ENCODE data around the gene TIAL1.
"Not testable (repeated sequence)": the region's sequence is repeated elsewhere in the genome, so short reads cannot be mapped to it uniquely, and the experiment has no call there.

TIAL1 gene

GRCh38 chr10:119634219-119634544, 37.4 kb upstream of the TIAL1 start:
- Histone ChIP-seq H3K36me3 (ENCODE audit: control insufficient read depth in 2 of 2, insufficient read depth in 2 of 2, low read length in 2 of 2) (no peaks in the 10 kb centered on the region), H3K27ac (ENCODE audit: low read depth in 2 of 2, low read length in 2 of 2) (no peak overlapping the region), H3K4me1 (ENCODE audit: control insufficient read depth in 2 of 2, insufficient read depth in 2 of 2, low read length in 2 of 2) (no peaks in the 10 kb centered on the region), H3K27me3 (ENCODE audit: control insufficient read depth in 2 of 2, insufficient read depth in 2 of 2, low read length in 2 of 2) (no peaks in the 10 kb centered on the region), H3K4me3 (ENCODE audit: low read length in 2 of 2) (no peak overlapping the region), H3K9ac (ENCODE audit: low read depth in 1 of 2, low read length in 2 of 2) (no peak overlapping the region), H3K9me3 (ENCODE audit: control insufficient read depth in 2 of 2, low read length in 2 of 2) (no peaks in the 10 kb centered on the region)

GRCh38 chr10:119633538-119634218, 36.9 kb upstream of the TIAL1 start:
- Histone ChIP-seq H3K4me1 (ENCODE audit: control insufficient read depth in 2 of 2, insufficient read depth in 2 of 2, low read length in 2 of 2) (no peaks in the 10 kb centered on the region), H3K27ac (ENCODE audit: low read depth in 2 of 2, low read length in 2 of 2) (no peak overlapping the region), H3K9ac (ENCODE audit: low read depth in 1 of 2, low read length in 2 of 2) (no peak overlapping the region), H3K27me3 (ENCODE audit: control insufficient read depth in 2 of 2, insufficient read depth in 2 of 2, low read length in 2 of 2) (no peaks in the 10 kb centered on the region), H3K36me3 (ENCODE audit: control insufficient read depth in 2 of 2, insufficient read depth in 2 of 2, low read length in 2 of 2) (no peaks in the 10 kb centered on the region), H3K9me3 (ENCODE audit: control insufficient read depth in 2 of 2, low read length in 2 of 2) (no peaks in the 10 kb centered on the region), H3K4me3 (ENCODE audit: low read length in 2 of 2) (no peak overlapping the region)

- no peak overlapping the region for H3K27ac ChIP-seq (ENCODE audit: low read depth in 2 of 2, low read length in 2 of 2)
- H3K36me3 ChIP-seq (ENCODE audit: control insufficient read depth in 2 of 2, insufficient read depth in 2 of 2, low read length in 2 of 2): no peaks in the 10 kb centered on the region
- H3K4me3 ChIP-seq (ENCODE audit: low read length in 2 of 2): no peak overlapping the region
- no peaks in the 10 kb centered on the region for H3K4me1 ChIP-seq (ENCODE audit: control insufficient read depth in 2 of 2, insufficient read depth in 2 of 2, low read length in 2 of 2)
- H3K9me3 ChIP-seq (ENCODE audit: control insufficient read depth in 2 of 2, low read length in 2 of 2): no peaks in the 10 kb centered on the region
- H3K9ac ChIP-seq (ENCODE audit: low read depth in 1 of 2, low read length in 2 of 2): no peak overlapping the region
- H3K27me3 ChIP-seq (ENCODE audit: control insufficient read depth in 2 of 2, insufficient read depth in 2 of 2, low read length in 2 of 2): no peaks in the 10 kb centered on the region
Measured at GRCh38 chr10:119630300-119630699, 33.5 kb upstream of the TIAL1 start.

- no peaks in the 10 kb centered on the region for H3K36me3 ChIP-seq (ENCODE audit: control insufficient read depth in 2 of 2, insufficient read depth in 2 of 2, low read length in 2 of 2)
- H3K27me3 ChIP-seq (ENCODE audit: control insufficient read depth in 2 of 2, insufficient read depth in 2 of 2, low read length in 2 of 2): no peaks in the 10 kb centered on the region
- no peaks in the 10 kb centered on the region for H3K9me3 ChIP-seq (ENCODE audit: control insufficient read depth in 2 of 2, low read length in 2 of 2)
- H3K27ac ChIP-seq (ENCODE audit: low read depth in 2 of 2, low read length in 2 of 2): no peak overlapping the region
- H3K4me3 ChIP-seq (ENCODE audit: low read length in 2 of 2): no peak overlapping the region
- H3K4me1 ChIP-seq (ENCODE audit: control insufficient read depth in 2 of 2, insufficient read depth in 2 of 2, low read length in 2 of 2): no peaks in the 10 kb centered on the region
- no peak overlapping the region for H3K9ac ChIP-seq (ENCODE audit: low read depth in 1 of 2, low read length in 2 of 2)
Measured at GRCh38 chr10:119625570-119626280, 29.0 kb upstream of the TIAL1 start.

- H3K4me3 ChIP-seq (ENCODE audit: low read length in 2 of 2): no peak overlapping the region
- H3K9me3 ChIP-seq (ENCODE audit: control insufficient read depth in 2 of 2, low read length in 2 of 2): no peaks in the 10 kb centered on the region
- no peaks in the 10 kb centered on the region for H3K27me3 ChIP-seq (ENCODE audit: control insufficient read depth in 2 of 2, insufficient read depth in 2 of 2, low read length in 2 of 2)
- H3K9ac ChIP-seq (ENCODE audit: low read depth in 1 of 2, low read length in 2 of 2): no peak overlapping the region
- peaks cover 0 to 5% of the 10 kb centered on the region in 2 donors for H3K4me1 ChIP-seq (ENCODE audit: control insufficient read depth in 2 of 2, insufficient read depth in 2 of 2, low read length in 2 of 2)
- H3K36me3 ChIP-seq (ENCODE audit: control insufficient read depth in 2 of 2, insufficient read depth in 2 of 2, low read length in 2 of 2): no peaks in the 10 kb centered on the region
- H3K27ac ChIP-seq (ENCODE audit: low read depth in 2 of 2, low read length in 2 of 2): no peak overlapping the region
Measured at GRCh38 chr10:119621078-119621384, 24.3 kb upstream of the TIAL1 start.

- H3K27ac ChIP-seq (ENCODE audit: low read depth in 2 of 2, low read length in 2 of 2): no peak overlapping the region
- H3K27me3 ChIP-seq (ENCODE audit: control insufficient read depth in 2 of 2, insufficient read depth in 2 of 2, low read length in 2 of 2): no peaks in the 10 kb centered on the region
- H3K4me3 ChIP-seq (ENCODE audit: low read length in 2 of 2): no peak overlapping the region
Measured at GRCh38 chr10:119620241-119621077, 23.7 kb upstream of the TIAL1 start.

GRCh38 chr10:119619811-119620210, 23.0 kb upstream of the TIAL1 start:
- not testable (repeated sequence) for H3K27me3 ChIP-seq (ENCODE audit: control insufficient read depth in 2 of 2, insufficient read depth in 2 of 2, low read length in 2 of 2); H3K4me3 ChIP-seq (ENCODE audit: low read length in 2 of 2); H3K9ac ChIP-seq (ENCODE audit: low read depth in 1 of 2, low read length in 2 of 2); H3K9me3 ChIP-seq (ENCODE audit: control insufficient read depth in 2 of 2, low read length in 2 of 2); H3K4me1 ChIP-seq (ENCODE audit: control insufficient read depth in 2 of 2, insufficient read depth in 2 of 2, low read length in 2 of 2); H3K36me3 ChIP-seq (ENCODE audit: control insufficient read depth in 2 of 2, insufficient read depth in 2 of 2, low read length in 2 of 2); H3K27ac ChIP-seq (ENCODE audit: low read depth in 2 of 2, low read length in 2 of 2)

More at GRCh38 chr10:119620241-119621077, 23.7 kb upstream of the TIAL1 start:
- Histone ChIP-seq H3K36me3 (ENCODE audit: control insufficient read depth in 2 of 2, insufficient read depth in 2 of 2, low read length in 2 of 2) (no peaks in the 10 kb centered on the region), H3K9ac (ENCODE audit: low read depth in 1 of 2, low read length in 2 of 2) (no peak overlapping the region), H3K9me3 (ENCODE audit: control insufficient read depth in 2 of 2, low read length in 2 of 2) (no peaks in the 10 kb centered on the region), H3K4me1 (ENCODE audit: control insufficient read depth in 2 of 2, insufficient read depth in 2 of 2, low read length in 2 of 2) (peaks cover 0 to 5% of the 10 kb centered on the region in 2 donors)

- Histone ChIP-seq H3K36me3 (ENCODE audit: control insufficient read depth in 2 of 2, insufficient read depth in 2 of 2, low read length in 2 of 2) (no peaks in the 10 kb centered on the region), H3K4me3 (ENCODE audit: low read length in 2 of 2) (no peak overlapping the region), H3K27ac (ENCODE audit: low read depth in 2 of 2, low read length in 2 of 2) (no peak overlapping the region), H3K27me3 (ENCODE audit: control insufficient read depth in 2 of 2, insufficient read depth in 2 of 2, low read length in 2 of 2) (no peaks in the 10 kb centered on the region), H3K9me3 (ENCODE audit: control insufficient read depth in 2 of 2, low read length in 2 of 2) (no peaks in the 10 kb centered on the region), H3K4me1 (ENCODE audit: control insufficient read depth in 2 of 2, insufficient read depth in 2 of 2, low read length in 2 of 2) (peaks cover 0 to 5% of the 10 kb centered on the region in 2 donors), H3K9ac (ENCODE audit: low read depth in 1 of 2, low read length in 2 of 2) (no peak overlapping the region)
Measured at GRCh38 chr10:119619215-119619614, 22.5 kb upstream of the TIAL1 start.

GRCh38 chr10:119616882-119617570, 20.3 kb upstream of the TIAL1 start:
- H3K9ac ChIP-seq (ENCODE audit: low read depth in 1 of 2, low read length in 2 of 2): no peak overlapping the region

GRCh38 chr10:119614686-119615085, 17.9 kb upstream of the TIAL1 start:
- no peaks in the 10 kb centered on the region for H3K9me3 ChIP-seq (ENCODE audit: control insufficient read depth in 2 of 2, low read length in 2 of 2)
- peaks cover 0 to 5% of the 10 kb centered on the region in 2 donors for H3K4me1 ChIP-seq (ENCODE audit: control insufficient read depth in 2 of 2, insufficient read depth in 2 of 2, low read length in 2 of 2)
- H3K4me3 ChIP-seq (ENCODE audit: low read length in 2 of 2): no peak overlapping the region
- no peaks in the 10 kb centered on the region for H3K27me3 ChIP-seq (ENCODE audit: control insufficient read depth in 2 of 2, insufficient read depth in 2 of 2, low read length in 2 of 2)
- no peak overlapping the region for H3K27ac ChIP-seq (ENCODE audit: low read depth in 2 of 2, low read length in 2 of 2)
- no peaks in the 10 kb centered on the region for H3K36me3 ChIP-seq (ENCODE audit: control insufficient read depth in 2 of 2, insufficient read depth in 2 of 2, low read length in 2 of 2)
- no peak overlapping the region for H3K9ac ChIP-seq (ENCODE audit: low read depth in 1 of 2, low read length in 2 of 2)

More at GRCh38 chr10:119616882-119617570, 20.3 kb upstream of the TIAL1 start:
- Histone ChIP-seq H3K27ac (ENCODE audit: low read depth in 2 of 2, low read length in 2 of 2) (no peak overlapping the region), H3K4me1 (ENCODE audit: control insufficient read depth in 2 of 2, insufficient read depth in 2 of 2, low read length in 2 of 2) (peaks cover 0 to 5% of the 10 kb centered on the region in 2 donors), H3K9me3 (ENCODE audit: control insufficient read depth in 2 of 2, low read length in 2 of 2) (no peaks in the 10 kb centered on the region), H3K27me3 (ENCODE audit: control insufficient read depth in 2 of 2, insufficient read depth in 2 of 2, low read length in 2 of 2) (no peaks in the 10 kb centered on the region), H3K4me3 (ENCODE audit: low read length in 2 of 2) (no peak overlapping the region), H3K36me3 (ENCODE audit: control insufficient read depth in 2 of 2, insufficient read depth in 2 of 2, low read length in 2 of 2) (no peaks in the 10 kb centered on the region)
